ENCODE results near the gene ABTB1.
"Not testable (repeated sequence)": the region's sequence is repeated elsewhere in the genome, so short reads cannot be mapped to it uniquely, and the experiment has no call there.

The ABTB1 gene

DNA sequence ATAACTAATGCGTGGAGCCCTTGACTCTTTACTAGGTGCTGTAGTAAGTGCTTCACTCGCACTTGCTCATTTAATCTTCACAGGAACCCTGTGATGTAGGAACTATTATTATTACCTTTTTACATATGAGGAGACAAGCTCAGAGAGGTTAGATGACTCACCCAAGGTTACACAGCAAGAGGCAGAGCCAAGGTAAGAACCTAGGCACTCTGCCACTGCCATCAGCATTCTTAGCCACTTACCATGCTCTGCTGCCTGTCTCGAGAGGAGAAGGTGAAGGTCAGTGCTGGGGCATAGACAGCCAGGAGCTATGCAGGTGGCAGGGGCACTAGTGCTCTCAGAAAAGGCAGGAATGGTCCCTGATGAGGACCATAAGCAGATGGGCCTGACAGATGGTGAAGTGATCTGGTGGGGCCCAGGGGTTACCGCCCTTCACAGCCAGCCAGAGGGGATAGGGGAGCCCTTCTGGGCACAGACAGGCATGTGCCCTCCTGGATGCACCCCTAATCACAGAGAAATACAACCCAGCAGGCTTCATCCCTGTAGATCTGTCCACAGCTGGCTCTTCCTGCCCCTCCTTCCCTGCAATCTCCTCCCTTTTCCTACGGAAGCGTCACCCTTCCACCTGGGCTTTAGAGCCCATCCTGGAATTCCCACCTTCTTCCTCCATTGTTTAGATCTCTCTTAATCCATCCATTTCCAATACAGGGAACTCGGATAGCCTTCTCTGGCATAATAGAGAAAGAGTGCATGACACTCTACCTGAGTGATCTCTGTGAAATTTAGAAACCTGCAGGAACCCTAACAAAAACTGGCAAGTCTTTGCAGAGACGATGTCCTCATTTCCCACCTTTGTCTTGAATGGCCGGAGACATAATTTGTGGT, 26.9 kb downstream of the ABTB1 start:
- DNase-seq (ENCODE audit: low spot score) (no peak), ATAC-seq (ENCODE audit: low read depth) (no peak)
- H3K9me3 ChIP-seq (ENCODE audit: severe bottlenecking) = no peaks in the 10 kb centered on the region
- H3K36me3 ChIP-seq (ENCODE audit: low read depth) = no peaks in the 10 kb centered on the region
- H3K4me3 ChIP-seq (ENCODE audit: severe bottlenecking) = no peak overlapping the region
- no peak overlapping the region for H3K27ac ChIP-seq (ENCODE audit: poor library complexity, severe bottlenecking)
- H3K27me3 ChIP-seq (ENCODE audit: insufficient read depth, poor library complexity, severe bottlenecking) = no peaks in the 10 kb centered on the region
- peaks cover 8% of the 10 kb centered on the region for H3K4me1 ChIP-seq (ENCODE audit: insufficient read depth, poor library complexity, severe bottlenecking)
- TF ChIP-seq, protein P1, sequence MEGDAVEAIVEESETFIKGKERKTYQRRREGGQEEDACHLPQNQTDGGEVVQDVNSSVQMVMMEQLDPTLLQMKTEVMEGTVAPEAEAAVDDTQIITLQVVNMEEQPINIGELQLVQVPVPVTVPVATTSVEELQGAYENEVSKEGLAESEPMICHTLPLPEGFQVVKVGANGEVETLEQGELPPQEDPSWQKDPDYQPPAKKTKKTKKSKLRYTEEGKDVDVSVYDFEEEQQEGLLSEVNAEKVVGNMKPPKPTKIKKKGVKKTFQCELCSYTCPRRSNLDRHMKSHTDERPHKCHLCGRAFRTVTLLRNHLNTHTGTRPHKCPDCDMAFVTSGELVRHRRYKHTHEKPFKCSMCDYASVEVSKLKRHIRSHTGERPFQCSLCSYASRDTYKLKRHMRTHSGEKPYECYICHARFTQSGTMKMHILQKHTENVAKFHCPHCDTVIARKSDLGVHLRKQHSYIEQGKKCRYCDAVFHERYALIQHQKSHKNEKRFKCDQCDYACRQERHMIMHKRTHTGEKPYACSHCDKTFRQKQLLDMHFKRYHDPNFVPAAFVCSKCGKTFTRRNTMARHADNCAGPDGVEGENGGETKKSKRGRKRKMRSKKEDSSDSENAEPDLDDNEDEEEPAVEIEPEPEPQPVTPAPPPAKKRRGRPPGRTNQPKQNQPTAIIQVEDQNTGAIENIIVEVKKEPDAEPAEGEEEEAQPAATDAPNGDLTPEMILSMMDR (IDR thresholded peaks at IDR 0.05; ENCODE audit: poor library complexity, severe bottlenecking) = no peak

DNA sequence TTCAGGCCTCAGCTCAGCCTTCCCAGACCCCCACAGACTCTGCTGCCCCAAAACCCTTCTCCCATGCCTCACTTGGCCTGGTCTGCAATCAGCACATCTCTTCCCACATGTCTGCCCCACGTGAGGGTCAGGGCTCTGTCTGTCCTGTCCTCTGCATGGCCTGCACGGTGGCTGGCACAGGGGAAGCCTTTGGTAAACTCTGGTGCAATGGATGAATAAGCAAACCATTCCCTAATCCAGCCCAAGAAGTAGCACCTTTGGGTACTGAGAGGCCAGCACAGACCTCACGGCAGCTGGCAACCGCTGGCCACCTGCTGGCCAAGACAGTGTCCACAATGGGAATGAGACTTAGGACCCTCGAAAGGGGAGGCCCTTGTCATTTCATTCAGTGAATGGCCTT, 27.7 kb downstream of the ABTB1 start:
- Histone ChIP-seq H3K4me3 (ENCODE audit: severe bottlenecking) (no peak overlapping the region), H3K27ac (ENCODE audit: poor library complexity, severe bottlenecking) (no peak overlapping the region), H3K9me3 (ENCODE audit: severe bottlenecking) (no peaks in the 10 kb centered on the region), H3K36me3 (ENCODE audit: low read depth) (no peaks in the 10 kb centered on the region), H3K4me1 (ENCODE audit: insufficient read depth, poor library complexity, severe bottlenecking) (peaks cover 8% of the 10 kb centered on the region), H3K27me3 (ENCODE audit: insufficient read depth, poor library complexity, severe bottlenecking) (no peaks in the 10 kb centered on the region)
- ATAC-seq (ENCODE audit: low read depth) (no peak), DNase-seq (ENCODE audit: low spot score) (no peak)
- TF ChIP-seq, protein P1 (IDR thresholded peaks at IDR 0.05; ENCODE audit: poor library complexity, severe bottlenecking) = no peak

DNA sequence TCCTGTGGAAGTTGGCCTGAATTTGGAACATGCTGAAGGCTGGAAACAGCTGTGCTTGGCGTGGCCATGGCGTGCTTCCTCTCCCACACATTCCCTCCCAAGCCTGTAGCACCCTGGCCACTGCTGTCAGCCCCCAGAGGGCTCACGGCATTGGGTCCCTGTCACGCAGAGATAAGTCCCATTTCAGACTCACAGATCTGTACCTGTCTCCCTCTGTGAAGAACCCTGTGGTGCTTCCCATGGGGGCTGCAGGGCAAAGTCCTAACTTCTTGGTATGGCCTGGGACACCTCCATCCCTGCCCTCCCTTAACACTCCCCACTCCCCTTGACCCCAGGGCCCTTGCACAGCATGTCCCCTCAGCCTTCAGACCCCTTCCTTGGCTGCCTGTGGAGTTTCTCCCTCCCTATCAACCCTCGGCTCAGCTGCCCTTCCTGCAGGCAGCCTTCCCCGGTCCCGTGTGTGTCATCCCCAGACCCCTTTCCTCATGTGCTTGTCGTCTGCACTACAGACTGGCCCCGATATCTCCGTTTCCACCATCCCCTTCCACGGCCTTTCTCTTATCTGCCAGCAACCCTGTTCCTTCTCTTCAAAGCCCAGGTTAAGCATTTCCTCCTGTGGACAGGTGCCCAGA, 28.6 kb downstream of the ABTB1 start:
- DNase-seq (ENCODE audit: low spot score) = peak; percentile 35
- no peaks in the 10 kb centered on the region for H3K9me3 ChIP-seq (ENCODE audit: severe bottlenecking)
- no peaks in the 10 kb centered on the region for H3K36me3 ChIP-seq (ENCODE audit: low read depth)
- ATAC-seq (ENCODE audit: low read depth) = no peak
- H3K27me3 ChIP-seq (ENCODE audit: insufficient read depth, poor library complexity, severe bottlenecking) = no peaks in the 10 kb centered on the region
- H3K27ac ChIP-seq (ENCODE audit: poor library complexity, severe bottlenecking) = no peak overlapping the region
- no peak overlapping the region for H3K4me3 ChIP-seq (ENCODE audit: severe bottlenecking)
- H3K4me1 ChIP-seq (ENCODE audit: insufficient read depth, poor library complexity, severe bottlenecking) = peaks cover 8% of the 10 kb centered on the region
- TF ChIP-seq, protein P1 (IDR thresholded peaks at IDR 0.05; ENCODE audit: poor library complexity, severe bottlenecking) = no peak

DNA sequence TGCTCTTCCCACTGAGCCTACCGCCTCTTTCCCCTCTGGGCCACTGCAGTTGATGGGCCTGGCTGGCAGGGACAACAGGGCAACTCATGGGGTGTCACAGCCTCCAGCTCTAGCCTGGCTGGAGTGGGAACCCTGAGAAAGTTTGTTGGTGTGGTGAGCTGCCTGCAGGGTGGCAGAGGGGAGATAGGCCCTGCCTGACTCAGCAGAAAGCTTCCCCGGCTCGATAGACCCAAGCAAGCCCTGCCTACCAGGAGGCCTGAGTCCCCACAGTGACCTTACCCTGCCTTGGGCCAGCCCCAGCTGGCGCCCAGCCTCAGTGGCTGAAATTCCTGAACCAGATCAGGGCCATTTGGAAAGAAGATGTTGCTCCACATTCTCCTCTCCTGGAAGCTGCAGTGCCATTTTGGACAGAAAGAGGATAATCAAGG, 29.4 kb downstream of the ABTB1 start:
- Histone ChIP-seq H3K36me3 (ENCODE audit: low read depth) (no peaks in the 10 kb centered on the region), H3K4me1 (ENCODE audit: insufficient read depth, poor library complexity, severe bottlenecking) (peaks cover 2% of the 10 kb centered on the region), H3K27ac (ENCODE audit: poor library complexity, severe bottlenecking) (no peak overlapping the region), H3K4me3 (ENCODE audit: severe bottlenecking) (no peak overlapping the region), H3K27me3 (ENCODE audit: insufficient read depth, poor library complexity, severe bottlenecking) (no peaks in the 10 kb centered on the region), H3K9me3 (ENCODE audit: severe bottlenecking) (no peaks in the 10 kb centered on the region)
- DNase-seq (ENCODE audit: low spot score) (peak; percentile 15), ATAC-seq (ENCODE audit: low read depth) (no peak)
- TF ChIP-seq, protein P1 (IDR thresholded peaks at IDR 0.05; ENCODE audit: poor library complexity, severe bottlenecking) = no peak

DNA sequence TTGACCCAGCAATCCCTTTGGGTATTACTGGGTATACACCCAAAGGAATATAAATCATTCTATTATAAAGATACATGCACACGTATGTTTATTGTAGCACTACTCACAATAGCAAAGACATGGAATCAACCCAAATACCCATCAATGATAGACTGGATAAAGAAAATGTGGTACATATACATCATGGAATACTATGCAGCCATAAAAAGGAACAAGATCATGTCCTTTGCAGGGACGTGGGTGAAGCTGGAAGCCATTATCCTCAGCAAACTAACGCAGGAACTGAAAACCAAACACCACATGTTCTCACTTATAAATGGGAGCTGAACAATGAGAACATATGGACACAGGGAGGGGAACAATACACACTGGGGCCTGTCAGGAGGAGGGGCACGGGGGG, 32.1 kb downstream of the ABTB1 start:
- not testable (repeated sequence) for H3K27ac ChIP-seq (ENCODE audit: poor library complexity, severe bottlenecking); ATAC-seq (ENCODE audit: low read depth); DNase-seq (ENCODE audit: low spot score); H3K9me3 ChIP-seq (ENCODE audit: severe bottlenecking); H3K36me3 ChIP-seq (ENCODE audit: low read depth); H3K4me1 ChIP-seq (ENCODE audit: insufficient read depth, poor library complexity, severe bottlenecking); H3K27me3 ChIP-seq (ENCODE audit: insufficient read depth, poor library complexity, severe bottlenecking); H3K4me3 ChIP-seq (ENCODE audit: severe bottlenecking)
